ENCODE results near the gene HECTD1.
"Not testable (repeated sequence)": the region's sequence is repeated elsewhere in the genome, so short reads cannot be mapped to it uniquely, and the experiment has no call there.

HECTD1 gene

GRCh38 chr14:31207287-31207754, 272 bp downstream of the HECTD1 start:
- H3K9ac ChIP-seq, result peak overlapping the region; percentile 99
- H3K36me3 ChIP-seq, result peaks cover 17% of the 10 kb centered on the region
- peak overlapping the region; percentile 99 for H3K27ac ChIP-seq
- H3K4me2 ChIP-seq, result peak overlapping the region; percentile 91
- H3K9me3 ChIP-seq, result no peaks in the 10 kb centered on the region
- H3K27me3 ChIP-seq, result no peaks in the 10 kb centered on the region
- H4K20me1 ChIP-seq, result peaks cover 46% of the 10 kb centered on the region
- peaks cover 27% of the 10 kb centered on the region for H3K4me1 ChIP-seq
- H3K4me3 ChIP-seq, result peak overlapping the region; percentile 93
- TF ChIP-seq Cebpa-rat (IDR thresholded peaks at IDR 0.05), result no peak

GRCh38 chr14:31206536-31207286, 882 bp downstream of the HECTD1 start:
- Histone ChIP-seq H3K4me1 (peaks cover 30% of the 10 kb centered on the region), H3K27me3 (no peaks in the 10 kb centered on the region), H3K9me3 (no peaks in the 10 kb centered on the region)

GRCh38 chr14:31205681-31206535, 1.7 kb downstream of the HECTD1 start:
- Histone ChIP-seq H3K27ac (peak overlapping the region; percentile 99), H3K4me3 (peak overlapping the region; percentile 93), H3K4me1 (peaks cover 38% of the 10 kb centered on the region), H3K9ac (peak overlapping the region; percentile 99), H3K9me3 (no peaks in the 10 kb centered on the region), H3K36me3 (peaks cover 31% of the 10 kb centered on the region), H3K27me3 (no peaks in the 10 kb centered on the region), H4K20me1 (peaks cover 60% of the 10 kb centered on the region), H3K4me2 (peak overlapping the region; percentile 91)
- no peak for TF ChIP-seq Cebpa-rat (IDR thresholded peaks at IDR 0.05)

More at GRCh38 chr14:31206536-31207286, 882 bp downstream of the HECTD1 start:
- Histone ChIP-seq H3K27ac (peak overlapping the region; percentile 99), H3K4me2 (peak overlapping the region; percentile 91), H4K20me1 (peaks cover 52% of the 10 kb centered on the region), H3K9ac (peak overlapping the region; percentile 99), H3K4me3 (peak overlapping the region; percentile 93), H3K36me3 (peaks cover 23% of the 10 kb centered on the region)
- no peak for TF ChIP-seq Cebpa-rat (IDR thresholded peaks at IDR 0.05)

GRCh38 chr14:31204593-31205534, 2.7 kb downstream of the HECTD1 start:
- H3K4me1 ChIP-seq, result peaks cover 49% of the 10 kb centered on the region
- H3K27me3 ChIP-seq, result no peaks in the 10 kb centered on the region
- H3K9ac ChIP-seq, result peak overlapping the region; percentile 99; the same call in 1 of the 2 replicates
- peaks cover 41% of the 10 kb centered on the region for H3K36me3 ChIP-seq
- H4K20me1 ChIP-seq, result peaks cover 71% of the 10 kb centered on the region
- H3K4me2 ChIP-seq, result peak overlapping the region; percentile 91
- no peaks in the 10 kb centered on the region for H3K9me3 ChIP-seq
- TF ChIP-seq Cebpa-rat (IDR thresholded peaks at IDR 0.05), result no peak
- H3K4me3 ChIP-seq, result peak overlapping the region; percentile 93; the same call in 1 of the 2 replicates
- no peak overlapping the region for H3K27ac ChIP-seq

- not testable (repeated sequence) for H3K27ac ChIP-seq, H3K27me3 ChIP-seq, H3K9me3 ChIP-seq, H3K9ac ChIP-seq, H3K4me2 ChIP-seq, H3K4me3 ChIP-seq
- Histone ChIP-seq H3K36me3 (peaks cover 45% of the 10 kb centered on the region), H3K4me1 (peaks cover 42% of the 10 kb centered on the region), H4K20me1 (peaks cover 79% of the 10 kb centered on the region)
These were observed 3.5 kb downstream of the HECTD1 start for GRCh38 chr14:31203899-31204592.

- H3K27me3 ChIP-seq, result no peaks in the 10 kb centered on the region
- peaks cover 86% of the 10 kb centered on the region for H4K20me1 ChIP-seq
- no peak overlapping the region for H3K27ac ChIP-seq
- no peak for TF ChIP-seq Cebpa-rat (IDR thresholded peaks at IDR 0.05)
- peaks cover 51% of the 10 kb centered on the region for H3K36me3 ChIP-seq
- H3K4me3 ChIP-seq, result no peak overlapping the region
- no peak overlapping the region for H3K9ac ChIP-seq
- H3K4me2 ChIP-seq, result no peak overlapping the region
- peaks cover 35% of the 10 kb centered on the region for H3K4me1 ChIP-seq
- H3K9me3 ChIP-seq, result no peaks in the 10 kb centered on the region
These were observed 4.2 kb downstream of the HECTD1 start for GRCh38 chr14:31203414-31203742.

GRCh38 chr14:31201111-31201510, 6.5 kb downstream of the HECTD1 start:
- peaks cover 71% of the 10 kb centered on the region for H3K36me3 ChIP-seq
- H3K4me3 ChIP-seq, result no peak overlapping the region
- no peak for TF ChIP-seq Cebpa-rat (IDR thresholded peaks at IDR 0.05)
- no peak overlapping the region for H3K27ac ChIP-seq
- peaks cover 37% of the 10 kb centered on the region for H3K4me1 ChIP-seq
- H3K27me3 ChIP-seq, result no peaks in the 10 kb centered on the region
- H3K9ac ChIP-seq, result no peak overlapping the region
- peaks cover 96% of the 10 kb centered on the region for H4K20me1 ChIP-seq
- H3K4me2 ChIP-seq, result no peak overlapping the region
- no peaks in the 10 kb centered on the region for H3K9me3 ChIP-seq

- H3K27me3 ChIP-seq, result no peaks in the 10 kb centered on the region
- no peak overlapping the region for H3K27ac ChIP-seq
- H3K4me1 ChIP-seq, result peaks cover 39% of the 10 kb centered on the region
- peaks cover 96% of the 10 kb centered on the region for H4K20me1 ChIP-seq
- TF ChIP-seq Cebpa-rat (IDR thresholded peaks at IDR 0.05), result no peak
- no peaks in the 10 kb centered on the region for H3K9me3 ChIP-seq
- H3K36me3 ChIP-seq, result peaks cover 76% of the 10 kb centered on the region
- H3K9ac ChIP-seq, result no peak overlapping the region
- H3K4me2 ChIP-seq, result no peak overlapping the region
- H3K4me3 ChIP-seq, result no peak overlapping the region
These were observed 6.9 kb downstream of the HECTD1 start for GRCh38 chr14:31200702-31200990.

GRCh38 chr14:31197671-31198070, 9.9 kb downstream of the HECTD1 start:
- H3K4me2 ChIP-seq, result no peak overlapping the region
- peaks cover 85% of the 10 kb centered on the region for H3K36me3 ChIP-seq
- no peak overlapping the region for H3K4me3 ChIP-seq
- no peaks in the 10 kb centered on the region for H3K9me3 ChIP-seq
- no peak overlapping the region for H3K9ac ChIP-seq
- peaks cover 41% of the 10 kb centered on the region for H3K4me1 ChIP-seq
- H4K20me1 ChIP-seq, result peaks cover 100% of the 10 kb centered on the region
- no peak overlapping the region for H3K27ac ChIP-seq
- no peak for TF ChIP-seq Cebpa-rat (IDR thresholded peaks at IDR 0.05)
- no peaks in the 10 kb centered on the region for H3K27me3 ChIP-seq
